ENCODE data around the gene ERC2.

Gene ERC2

GRCh38 chr3:56379723-56380287 is 88.5 kb downstream of the ERC2 start:
- no peak for DNase-seq (ENCODE audit: low read depth, low spot score)
- H3K4me3 ChIP-seq (ENCODE audit: low read length), result no peak overlapping the region

DNA sequence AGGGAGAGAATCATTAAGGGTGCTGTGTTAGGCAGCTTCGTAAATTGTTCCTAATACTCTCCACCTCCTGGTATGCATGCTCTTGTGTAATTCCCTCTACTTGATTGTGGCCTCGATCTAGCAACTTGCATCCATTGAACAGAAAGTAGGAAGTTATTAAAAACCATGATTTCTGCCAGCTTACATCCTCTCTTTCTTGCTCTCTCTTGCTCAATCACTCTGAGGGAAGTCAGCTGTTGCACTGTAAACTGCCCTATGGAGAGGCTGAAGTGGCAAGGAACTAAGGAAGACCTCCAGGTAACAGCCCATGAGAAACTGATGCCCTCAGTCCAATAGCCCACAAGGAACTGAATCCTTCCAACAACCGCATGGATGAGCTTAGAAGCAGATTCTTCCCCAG is 92.6 kb downstream of the ERC2 start:
- DNase-seq (ENCODE audit: low read depth, low spot score), result no peak
- no peak overlapping the region for H3K4me3 ChIP-seq (ENCODE audit: low read length)

DNA sequence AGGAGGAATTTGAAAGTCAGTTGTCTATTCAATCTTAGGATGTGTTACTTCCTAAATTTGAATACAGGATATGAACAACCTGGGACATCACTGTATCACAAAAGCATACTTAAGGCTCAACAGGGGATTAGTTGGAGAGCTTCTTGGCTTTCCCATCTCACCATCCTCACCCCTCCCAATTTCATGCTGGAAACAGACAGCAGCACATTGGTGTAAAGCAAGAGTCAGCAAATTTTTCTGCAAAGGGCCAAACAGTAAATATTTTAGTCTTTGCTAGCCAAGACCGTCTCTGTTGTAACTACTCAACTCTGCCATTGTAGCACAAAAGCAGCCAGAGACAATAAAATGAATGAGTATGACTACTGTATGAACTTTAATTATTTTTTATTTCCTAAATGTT is 94.9 kb downstream of the ERC2 start:
- no peak for DNase-seq (ENCODE audit: low read depth, low spot score)
- no peak overlapping the region for H3K4me3 ChIP-seq (ENCODE audit: low read length)

- no peak overlapping the region for H3K4me3 ChIP-seq (ENCODE audit: low read length)
- DNase-seq (ENCODE audit: low read depth, low spot score), result no peak
Measured at GRCh38 chr3:56370991-56371775, 97.1 kb downstream of the ERC2 start.

- DNase-seq (ENCODE audit: low read depth, low spot score), result no peak
- no peak overlapping the region for H3K4me3 ChIP-seq (ENCODE audit: low read length)
Measured at GRCh38 chr3:56369914-56370313, 98.4 kb downstream of the ERC2 start.

- DNase-seq (ENCODE audit: low read depth, low spot score), result no peak
- no peak overlapping the region for H3K4me3 ChIP-seq (ENCODE audit: low read length)
Measured at GRCh38 chr3:56368846-56369245, 99.4 kb downstream of the ERC2 start.

DNA sequence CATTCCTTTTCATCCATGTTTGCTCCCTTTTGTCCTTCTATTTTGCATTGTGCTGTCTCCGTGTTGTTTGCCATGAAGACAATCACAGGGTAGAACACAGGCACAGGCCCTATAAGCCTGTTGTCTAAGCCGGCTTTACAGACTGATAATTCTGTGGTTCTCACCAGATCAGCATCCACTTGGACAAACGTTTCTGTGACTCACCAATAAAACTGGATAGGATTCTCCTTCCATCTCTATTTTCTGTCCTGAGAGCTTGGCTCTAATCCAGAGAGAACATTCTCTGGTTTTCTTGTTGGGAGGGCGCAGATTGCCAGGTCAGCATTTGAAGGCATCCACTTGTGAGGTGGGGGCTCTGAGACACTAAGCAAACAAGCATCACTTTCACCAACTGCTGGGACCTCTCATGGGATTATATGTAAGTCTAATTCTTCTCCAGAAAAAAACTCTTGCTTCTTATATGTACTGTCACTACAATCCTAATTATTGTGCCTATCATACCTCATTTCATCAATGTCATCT is 101.6 kb downstream of the ERC2 start:
- DNase-seq (ENCODE audit: low read depth, low spot score), result no peak
- no peak overlapping the region for H3K4me3 ChIP-seq (ENCODE audit: low read length)

- no peak for DNase-seq (ENCODE audit: low read depth, low spot score)
- H3K4me3 ChIP-seq (ENCODE audit: low read length), result no peak overlapping the region
Measured at GRCh38 chr3:56365905-56366640, 102.2 kb downstream of the ERC2 start.

DNA sequence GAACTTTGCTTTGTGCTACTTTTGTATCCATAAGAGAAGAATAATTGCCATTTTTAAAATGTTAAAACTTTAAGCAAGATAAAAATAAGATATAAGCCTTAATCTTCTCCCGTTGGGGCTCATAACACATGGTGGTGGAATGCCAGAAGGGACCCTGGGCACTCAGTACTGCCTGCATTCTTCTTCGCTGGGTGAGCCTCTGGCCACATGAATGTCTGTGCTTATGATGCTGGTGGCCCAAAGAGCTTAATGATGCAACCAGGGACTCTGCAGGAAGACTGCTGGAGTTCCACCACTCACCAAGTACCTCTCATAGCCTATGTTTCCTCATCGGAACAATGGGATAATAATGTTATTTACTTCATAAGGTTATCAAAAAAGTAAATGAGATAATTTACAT is 103.6 kb downstream of the ERC2 start:
- no peak overlapping the region for H3K4me3 ChIP-seq (ENCODE audit: low read length)
- no peak for DNase-seq (ENCODE audit: low read depth, low spot score)

DNA sequence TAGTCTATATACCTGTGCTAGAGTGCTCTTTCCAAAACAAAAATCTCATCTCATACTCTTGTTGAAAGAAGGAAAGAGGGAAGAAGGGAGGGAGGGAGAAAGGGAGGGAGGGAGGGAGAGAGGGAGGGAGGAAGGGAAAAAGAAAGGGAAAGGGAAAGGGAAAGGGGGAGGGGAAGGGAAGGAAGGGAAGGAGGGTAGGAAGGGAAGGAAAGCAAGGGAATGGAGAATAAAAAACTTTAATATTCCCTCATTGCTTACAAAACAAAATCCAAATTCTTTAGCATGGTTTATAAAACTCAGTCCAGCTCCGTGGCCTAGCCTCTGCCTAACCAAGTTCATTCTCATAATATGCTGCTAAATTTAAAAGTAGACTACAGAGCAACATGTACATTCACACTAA is 104.5 kb downstream of the ERC2 start:
- no peak overlapping the region for H3K4me3 ChIP-seq (ENCODE audit: low read length)
- DNase-seq (ENCODE audit: low read depth, low spot score), result no peak

- DNase-seq (ENCODE audit: low read depth, low spot score), result no peak
- H3K4me3 ChIP-seq (ENCODE audit: low read length), result no peak overlapping the region
Measured at GRCh38 chr3:56361731-56362130, 106.5 kb downstream of the ERC2 start.

- no peak overlapping the region for H3K4me3 ChIP-seq (ENCODE audit: low read length)
- no peak for DNase-seq (ENCODE audit: low read depth, low spot score)
Measured at GRCh38 chr3:56357266-56357665, 111.0 kb downstream of the ERC2 start.

- H3K4me3 ChIP-seq (ENCODE audit: low read length), result no peak overlapping the region
- no peak for DNase-seq (ENCODE audit: low read depth, low spot score)
Measured at GRCh38 chr3:56356808-56357207, 111.5 kb downstream of the ERC2 start.

- no peak overlapping the region for H3K4me3 ChIP-seq (ENCODE audit: low read length)
- no peak for DNase-seq (ENCODE audit: low read depth, low spot score)
Measured at GRCh38 chr3:56355570-56356185, 112.6 kb downstream of the ERC2 start.

GRCh38 chr3:56351537-56351936 is 116.7 kb downstream of the ERC2 start:
- DNase-seq (ENCODE audit: low read depth, low spot score), result no peak
- no peak overlapping the region for H3K4me3 ChIP-seq (ENCODE audit: low read length)

DNA sequence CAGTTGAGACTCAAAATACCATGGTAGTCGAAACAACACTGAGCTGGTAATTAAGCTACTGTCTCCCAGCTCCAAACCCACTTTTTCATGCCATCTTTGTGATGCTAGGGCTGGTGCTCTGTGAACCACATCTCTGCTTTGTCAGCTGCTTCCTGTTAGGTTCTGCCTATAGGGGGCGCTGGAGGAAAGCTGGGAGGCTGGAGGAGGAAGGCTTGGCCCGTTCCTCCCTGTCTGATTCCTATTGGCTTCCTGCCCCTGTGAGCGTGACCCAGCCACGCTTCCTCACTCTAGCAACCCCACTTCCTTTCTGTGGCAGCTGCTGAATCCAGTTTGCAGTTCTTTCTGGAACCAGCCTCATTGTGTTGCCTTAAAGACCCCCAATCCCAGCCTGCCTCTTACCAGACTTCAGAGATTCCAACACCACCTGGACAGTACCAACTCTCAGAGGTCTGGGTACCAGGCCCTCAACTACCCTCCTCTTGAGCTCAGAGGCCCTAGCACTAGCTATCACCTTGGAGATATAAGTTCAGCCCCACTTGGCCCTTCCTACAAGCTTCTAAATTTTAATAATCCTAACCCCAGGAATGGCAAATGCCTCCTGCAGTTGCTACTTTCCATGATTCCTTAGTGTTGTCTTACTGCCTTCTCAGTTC is 120.9 kb downstream of the ERC2 start:
- DNase-seq (ENCODE audit: low read depth, low spot score), result peak; percentile 61
- H3K4me3 ChIP-seq (ENCODE audit: low read length), result no peak overlapping the region

DNA sequence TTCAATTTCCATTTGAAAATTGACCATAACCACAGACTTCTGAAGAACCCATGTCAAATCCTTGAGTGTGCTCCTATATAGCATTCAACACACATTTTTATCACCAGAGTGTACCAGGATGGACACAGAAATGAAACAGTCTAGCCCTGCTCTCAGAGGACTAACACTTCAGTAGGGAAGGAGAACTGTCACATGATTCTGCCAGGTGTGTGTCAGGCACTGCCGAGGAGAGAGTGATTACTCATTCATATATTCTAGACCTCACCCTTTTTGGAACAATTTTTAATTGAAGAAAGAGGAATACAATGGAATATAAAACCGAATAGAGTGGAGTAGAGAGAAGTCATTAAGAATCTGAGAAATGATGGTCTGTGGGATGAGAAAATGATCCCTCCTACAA is 125.8 kb downstream of the ERC2 start:
- no peak overlapping the region for H3K4me3 ChIP-seq (ENCODE audit: low read length)
- DNase-seq (ENCODE audit: low read depth, low spot score), result no peak

- H3K4me3 ChIP-seq (ENCODE audit: low read length), result no peak overlapping the region
- no peak for DNase-seq (ENCODE audit: low read depth, low spot score)
Measured at GRCh38 chr3:56339671-56340070, 128.6 kb downstream of the ERC2 start.

GRCh38 chr3:56339244-56339643 is 129.0 kb downstream of the ERC2 start:
- H3K4me3 ChIP-seq (ENCODE audit: low read length), result no peak overlapping the region
- no peak for DNase-seq (ENCODE audit: low read depth, low spot score)
